Muscle of arm (tissue), 12 donors: Measurements from ENCODE around the gene DGCR6. TPM values are rescaled to one million over a fixed set of nuclear protein-coding genes. Genes with fewer than 3 reads are reported as not detected.
"Not testable (repeated sequence)": the region's sequence is repeated elsewhere in the genome, so short reads cannot be mapped to it uniquely, and the experiment has no call there.

Source experiments
- DNase-seq: peaks from one replicate; pipeline ENCODE4 v3.0.0-alpha.2; 2013
- polyA plus RNA-seq, 12 donors: library from polyadenylated mRNA; unstranded; fragments of 120-200 nt; gene quantifications; one replicate each; pipeline ENCODE4 v1.2.1, GENCODE V29; 2013; ENCODE audit not compliant: insufficient read length in 12 of 12

The DGCR6 gene
- polyA plus RNA-seq, 12 donors, result 31.9 to 105 (median 70.4) TPM; not detected in 1

DNA sequence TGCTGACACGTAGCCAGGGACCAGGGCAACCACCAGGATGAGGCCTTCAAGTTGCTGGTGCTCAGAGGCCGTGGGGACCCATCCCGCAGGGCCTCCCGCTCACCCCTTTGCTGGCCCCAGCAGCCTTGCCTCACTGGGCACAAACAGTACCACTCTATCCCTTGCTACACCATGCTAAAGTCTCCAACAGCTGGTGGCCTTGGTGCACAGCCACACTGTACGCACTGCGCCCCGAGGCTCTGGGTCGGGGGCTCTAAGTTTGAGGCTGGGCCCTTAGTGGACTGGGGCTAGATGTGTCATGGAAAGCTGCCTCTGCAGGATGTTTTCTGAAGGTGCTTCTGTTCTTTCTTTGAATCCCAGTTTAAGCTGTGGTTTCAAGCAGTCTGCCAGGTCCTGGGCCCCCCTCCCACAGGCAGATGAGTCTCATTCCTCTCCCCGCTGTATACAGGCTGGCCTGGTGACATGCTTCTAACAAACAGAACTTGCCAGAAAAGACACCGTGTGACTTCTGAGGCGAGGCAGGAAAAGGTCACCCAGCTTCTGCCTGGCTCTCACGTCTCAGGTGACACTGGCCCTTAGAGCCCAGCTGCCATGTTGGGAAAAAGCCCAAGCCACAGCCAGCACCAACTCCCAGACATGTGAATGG is 14.3 kb downstream of the DGCR6 start:
- DNase-seq, result not testable (repeated sequence)

DNA sequence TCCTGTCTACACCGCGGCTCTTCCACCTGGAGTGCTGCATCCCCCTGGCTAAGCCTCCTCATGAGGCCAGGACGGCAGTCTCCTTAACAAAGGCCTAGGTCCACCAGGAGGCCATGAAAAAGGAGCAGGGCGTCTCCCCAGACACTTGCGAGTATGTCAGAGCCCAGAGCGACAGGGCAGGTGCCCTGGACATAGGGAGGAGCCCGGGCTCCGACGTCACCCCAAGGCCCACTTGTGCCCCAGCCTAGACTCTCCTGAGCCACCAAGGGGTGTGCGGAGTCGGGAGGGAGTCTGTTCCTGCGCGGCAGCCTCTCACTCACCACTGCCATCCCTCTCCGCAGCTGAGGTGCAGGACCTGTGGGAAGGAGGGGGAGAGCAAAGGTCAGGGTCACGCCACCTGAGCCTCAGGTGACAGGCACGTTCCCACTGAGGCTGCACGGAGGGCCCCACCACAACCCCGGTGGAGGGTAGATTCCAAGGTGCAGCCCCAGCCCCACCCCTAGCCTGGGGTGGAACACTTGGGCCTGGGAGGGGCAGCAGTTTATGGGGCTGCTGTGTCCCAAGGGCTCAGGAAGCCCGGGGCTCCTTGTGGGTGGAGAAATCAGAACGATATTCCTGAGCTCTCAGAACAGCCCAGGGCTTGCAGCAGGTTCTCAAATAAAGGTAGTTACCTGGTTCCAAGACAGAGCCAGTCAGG is 19.4 kb downstream of the DGCR6 start:
- DNase-seq, result no peak

DNA sequence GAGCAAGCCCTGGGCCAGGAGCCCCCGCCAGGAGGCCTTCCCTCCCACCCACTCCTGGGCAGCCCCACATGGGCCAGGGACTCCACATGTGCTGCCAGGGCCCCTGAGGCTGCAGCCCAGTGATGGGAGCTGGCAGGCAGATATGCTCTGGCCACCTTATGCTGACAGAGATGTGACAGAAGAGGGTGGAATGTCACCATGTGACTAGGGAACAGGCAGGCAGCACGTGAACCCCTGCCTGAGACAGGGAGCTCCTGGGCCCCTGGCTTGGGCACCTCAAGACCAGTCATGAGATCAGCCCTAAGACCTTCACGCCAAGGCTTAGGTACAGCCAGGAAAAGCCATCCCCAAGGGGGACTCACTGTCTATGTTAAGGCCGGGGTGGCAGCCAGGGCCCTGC is 20.9 kb downstream of the DGCR6 start:
- no peak for DNase-seq

DNA sequence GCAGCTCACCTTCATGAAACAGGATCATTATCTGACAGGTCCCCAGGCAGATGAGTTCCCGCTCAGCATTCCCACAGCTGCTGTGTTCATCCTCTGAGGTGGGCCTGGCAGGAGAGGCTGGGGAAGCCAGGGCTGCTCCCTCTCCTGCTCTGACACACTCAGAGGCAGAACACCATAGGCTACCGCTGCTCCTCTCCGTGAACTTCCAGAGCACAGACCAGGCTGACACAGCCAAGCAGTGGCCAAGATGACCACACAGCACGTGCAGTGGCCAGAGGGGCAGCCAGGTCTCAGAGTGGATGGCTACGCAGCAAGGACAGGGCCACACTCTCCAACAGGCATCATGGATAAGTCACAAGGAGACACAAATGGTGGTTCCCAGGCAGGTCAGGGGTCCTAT is 21.5 kb downstream of the DGCR6 start:
- no peak for DNase-seq

DNA sequence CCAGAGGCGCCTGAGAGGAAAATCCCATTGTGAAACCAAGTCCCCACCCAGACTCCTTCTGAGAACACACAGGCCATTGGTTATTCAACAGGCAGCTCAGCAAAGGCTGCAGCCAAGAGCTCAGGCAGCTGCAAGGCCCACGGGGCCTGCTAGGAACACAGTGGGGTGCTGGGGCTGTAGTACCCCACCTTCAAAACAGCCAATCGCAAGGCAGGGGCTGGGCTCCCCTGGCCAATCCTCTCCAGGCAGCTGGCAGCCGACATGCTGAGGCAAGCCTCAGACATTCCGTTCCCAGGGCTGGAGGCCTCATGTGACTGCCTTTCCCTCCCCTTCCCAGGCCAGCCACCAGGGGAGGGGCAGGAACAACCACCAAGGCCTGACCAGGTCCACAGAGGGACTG is 23.3 kb downstream of the DGCR6 start:
- no peak for DNase-seq

DNA sequence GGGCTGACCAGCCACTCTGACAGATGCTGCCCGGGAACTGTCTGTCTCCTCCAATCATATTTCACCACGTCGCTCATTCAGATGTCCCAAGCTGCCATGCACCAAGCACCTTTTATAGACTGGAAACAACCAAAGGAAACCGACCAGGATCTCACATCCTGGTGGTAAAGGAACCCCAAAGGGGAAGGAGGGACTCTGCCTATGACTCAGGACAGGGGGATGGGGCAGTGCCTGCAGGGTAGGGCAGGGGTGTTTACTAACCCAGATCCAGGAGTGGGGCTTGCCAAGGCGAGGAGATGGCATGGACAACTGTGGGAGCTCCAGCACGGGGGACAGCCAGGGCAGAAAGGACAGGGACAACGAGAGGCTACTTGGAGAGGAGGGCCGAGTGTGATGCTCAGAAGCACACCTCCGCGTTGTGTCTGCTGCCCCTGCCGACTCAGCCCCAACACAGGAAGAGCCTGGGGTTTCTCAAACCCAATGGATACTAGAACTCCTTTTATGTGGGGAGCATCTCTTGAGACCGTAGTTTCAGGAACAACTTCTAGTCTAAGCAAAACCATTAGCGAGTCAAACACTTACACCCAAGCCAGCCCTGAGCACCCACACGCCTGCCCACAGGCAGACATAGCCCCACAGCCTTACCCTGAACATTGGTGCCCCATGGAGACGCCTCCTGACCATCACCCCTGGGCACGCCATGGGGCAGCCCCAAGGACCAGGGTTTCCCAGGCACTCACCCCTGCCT is 26.0 kb downstream of the DGCR6 start:
- no peak for DNase-seq

DNA sequence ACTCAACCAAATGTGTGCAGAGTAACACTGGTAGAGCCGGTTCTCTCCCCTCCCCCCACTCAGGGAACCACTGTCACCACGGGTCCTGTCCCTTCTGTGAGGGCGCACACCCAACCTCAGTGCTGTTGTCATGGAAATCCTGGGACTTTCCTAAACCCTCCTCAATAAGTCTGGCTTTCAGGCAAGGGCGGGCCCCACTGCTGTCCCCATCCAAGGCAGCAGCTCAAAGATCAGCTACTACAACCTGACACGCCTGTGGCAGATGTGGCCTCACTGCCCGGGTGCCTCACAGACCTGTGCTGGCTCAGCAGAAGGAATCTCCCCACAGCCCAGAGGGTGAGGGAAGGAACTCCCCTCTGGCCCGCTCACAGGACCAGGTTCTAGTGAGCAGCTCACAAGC is 27.8 kb downstream of the DGCR6 start:
- no peak for DNase-seq

DNA sequence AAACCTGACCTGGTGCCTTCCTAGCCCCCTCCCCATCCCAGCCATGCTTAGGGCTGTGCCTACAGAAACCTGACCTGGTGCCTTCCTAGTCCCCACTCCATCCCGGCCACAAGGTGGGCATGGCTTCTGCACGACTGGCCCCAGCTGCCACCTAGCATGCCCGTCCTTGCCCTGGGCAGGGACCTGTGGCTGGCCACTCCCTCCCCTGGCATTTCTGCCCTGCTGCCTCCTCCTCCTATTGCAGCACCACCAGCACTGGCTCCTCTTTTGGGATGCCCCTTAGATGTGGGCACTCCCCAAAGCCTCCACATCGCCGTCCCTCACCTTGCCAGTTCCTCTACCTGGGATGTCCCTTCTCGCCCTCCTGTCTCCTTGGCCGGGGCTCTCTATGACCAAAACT is 28.6 kb downstream of the DGCR6 start:
- DNase-seq, result not testable (repeated sequence)

DNA sequence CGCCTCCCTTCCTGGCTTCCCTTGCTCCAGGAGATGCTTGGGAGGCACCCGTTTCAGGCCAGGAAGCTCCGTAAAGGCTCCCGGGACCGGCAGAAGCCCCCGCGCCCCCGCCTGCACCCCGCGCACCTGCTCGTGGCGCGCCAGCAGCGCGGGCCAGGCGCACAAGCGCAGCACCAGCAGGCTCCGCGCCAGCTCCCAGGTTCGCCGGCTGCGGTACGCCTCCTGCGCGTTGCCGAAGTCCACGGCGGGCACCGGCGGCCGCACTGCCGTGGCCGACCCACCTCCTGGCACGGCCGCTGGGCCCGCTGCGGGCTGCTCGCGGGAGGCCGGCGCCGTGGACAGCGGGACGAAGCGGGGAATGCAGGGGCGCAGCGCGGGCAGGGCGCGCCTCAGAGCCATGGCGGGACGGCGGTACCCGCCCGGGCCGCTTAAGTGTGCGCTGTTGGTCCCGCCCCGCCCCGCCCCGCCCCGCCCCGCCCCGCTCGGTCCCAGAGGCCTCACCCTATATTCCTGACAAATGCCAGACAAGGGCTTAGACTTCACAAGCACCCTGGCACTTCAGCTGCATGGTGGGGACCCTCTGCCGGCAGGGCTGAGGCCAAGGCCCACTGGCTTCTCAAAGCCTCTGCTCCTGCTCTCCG is 29.9 kb downstream of the DGCR6 start, which contains the start of gene PRODH:
Gene PRODH, minus strand, starts transcription at position 405 of the 641 bp plus-strand sequence. Its CDS starts 6 bp downstream, at position 399.
- no peak for DNase-seq

DNA sequence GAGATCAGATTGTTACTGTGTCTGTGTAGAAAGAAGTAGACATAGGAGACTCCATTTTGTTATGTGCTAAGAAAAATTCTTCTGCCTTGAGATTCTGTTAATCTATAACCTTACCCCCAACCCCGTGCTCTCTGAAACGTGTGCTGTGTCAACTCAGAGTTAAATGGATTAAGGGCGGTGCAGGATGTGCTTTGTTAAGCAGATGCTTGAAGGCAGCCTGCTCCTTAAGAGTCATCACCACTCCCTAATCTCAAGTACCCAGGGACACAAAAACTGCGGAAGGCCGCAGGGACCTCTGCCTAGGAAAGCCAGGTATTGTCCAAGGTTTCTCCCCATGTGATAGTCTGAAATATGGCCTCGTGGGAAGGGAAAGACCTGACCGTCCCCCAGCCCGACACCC is 32.6 kb downstream of the DGCR6 start:
- not testable (repeated sequence) for DNase-seq

DNA sequence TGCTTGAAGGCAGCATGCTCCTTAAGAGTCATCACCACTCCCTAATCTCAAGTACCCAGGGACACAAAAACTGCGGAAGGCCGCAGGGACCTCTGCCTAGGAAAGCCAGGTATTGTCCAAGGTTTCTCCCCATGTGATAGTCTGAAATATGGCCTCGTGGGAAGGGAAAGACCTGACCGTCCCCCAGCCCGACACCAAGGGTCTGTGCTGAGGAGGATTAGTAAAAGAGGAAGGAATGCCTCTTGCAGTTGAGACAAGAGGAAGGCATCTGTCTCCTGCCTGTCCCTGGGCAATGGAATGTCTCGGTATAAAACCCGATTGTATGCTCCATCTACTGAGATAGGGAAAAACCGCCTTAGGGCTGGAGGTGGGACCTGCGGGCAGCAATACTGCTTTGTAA is 41.0 kb downstream of the DGCR6 start:
- not testable (repeated sequence) for DNase-seq

DNA sequence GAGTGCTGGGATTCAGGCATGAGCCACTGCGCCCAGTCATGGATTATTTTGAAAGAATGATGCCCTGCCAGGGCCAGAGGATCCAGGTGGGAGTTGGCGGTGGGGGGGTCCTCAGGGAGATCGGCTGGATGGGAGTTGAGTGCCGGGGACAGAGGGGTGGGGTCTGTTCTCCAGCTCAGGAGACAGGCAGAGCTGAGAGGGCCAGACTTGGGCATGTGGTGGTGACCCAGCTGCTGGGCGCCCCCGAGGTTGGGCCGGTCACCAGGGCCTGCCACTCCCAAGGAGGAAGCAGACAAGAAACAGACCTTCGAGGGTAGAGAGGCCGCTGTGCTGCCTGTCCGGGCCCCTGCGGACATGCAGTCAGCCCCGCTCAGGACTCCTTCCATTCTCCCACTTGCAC is 41.8 kb downstream of the DGCR6 start:
- no peak for DNase-seq

DNA sequence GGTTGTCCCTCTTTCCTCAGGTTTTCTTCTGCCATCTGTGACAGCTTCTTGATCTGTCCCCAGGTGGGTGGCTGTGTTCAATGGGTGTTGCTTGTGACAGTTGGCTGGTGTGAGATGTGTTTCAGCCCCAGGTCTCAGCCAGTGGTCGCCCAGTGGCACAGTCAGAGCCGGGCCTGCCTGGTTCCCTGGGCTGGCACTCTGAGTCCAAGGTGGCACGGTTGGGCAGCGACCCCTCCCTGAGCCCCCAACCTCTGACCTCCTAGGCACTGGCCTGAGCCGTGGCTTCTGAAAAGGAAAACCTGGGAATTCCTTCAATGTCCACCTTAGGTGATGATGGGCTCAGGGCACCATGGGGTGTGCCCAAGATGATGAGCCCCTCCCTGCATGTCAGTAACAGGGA is 44.0 kb downstream of the DGCR6 start:
- DNase-seq, result no peak

DNA sequence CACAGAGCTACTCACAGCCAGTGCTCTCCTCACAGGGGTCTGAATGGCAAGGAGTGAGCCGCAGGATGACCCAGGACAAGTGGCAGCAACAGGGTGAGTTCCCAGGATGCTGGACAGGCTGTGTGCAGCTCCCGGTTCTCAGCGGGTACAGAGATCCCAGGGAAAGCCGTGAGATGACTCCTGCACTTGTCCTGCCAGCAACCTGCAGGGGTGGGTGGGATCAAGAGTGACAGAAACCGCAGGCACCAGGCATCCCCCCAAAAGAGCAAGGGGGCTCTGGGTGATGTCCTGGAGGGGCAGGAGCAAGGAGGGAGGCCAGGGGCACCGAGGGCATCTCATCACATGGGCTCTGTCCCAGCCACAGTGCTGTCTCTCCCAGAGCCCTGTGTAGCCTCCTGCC is 45.9 kb downstream of the DGCR6 start:
- DNase-seq, result no peak

DNA sequence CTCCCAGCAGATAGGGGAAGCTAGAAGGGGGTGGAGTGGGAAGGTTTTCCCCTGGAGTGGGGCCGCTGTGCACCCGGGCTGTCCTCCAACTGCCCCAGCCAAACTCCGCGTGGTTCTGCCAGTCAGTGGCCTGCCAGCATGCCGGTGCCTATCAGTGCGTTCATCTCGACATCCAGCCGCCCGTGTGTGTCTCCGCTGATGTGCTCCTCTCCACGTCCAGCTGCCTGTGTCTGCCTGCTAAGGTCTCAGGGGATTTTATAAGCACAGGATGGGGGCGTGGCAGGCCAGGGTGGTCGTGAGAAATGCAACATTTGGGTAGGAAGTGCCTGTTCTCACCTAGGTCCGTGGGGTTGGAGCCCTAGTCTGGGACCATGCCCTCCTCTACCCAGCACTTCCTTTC is 47.0 kb downstream of the DGCR6 start:
- DNase-seq, result not testable (repeated sequence)

DNA sequence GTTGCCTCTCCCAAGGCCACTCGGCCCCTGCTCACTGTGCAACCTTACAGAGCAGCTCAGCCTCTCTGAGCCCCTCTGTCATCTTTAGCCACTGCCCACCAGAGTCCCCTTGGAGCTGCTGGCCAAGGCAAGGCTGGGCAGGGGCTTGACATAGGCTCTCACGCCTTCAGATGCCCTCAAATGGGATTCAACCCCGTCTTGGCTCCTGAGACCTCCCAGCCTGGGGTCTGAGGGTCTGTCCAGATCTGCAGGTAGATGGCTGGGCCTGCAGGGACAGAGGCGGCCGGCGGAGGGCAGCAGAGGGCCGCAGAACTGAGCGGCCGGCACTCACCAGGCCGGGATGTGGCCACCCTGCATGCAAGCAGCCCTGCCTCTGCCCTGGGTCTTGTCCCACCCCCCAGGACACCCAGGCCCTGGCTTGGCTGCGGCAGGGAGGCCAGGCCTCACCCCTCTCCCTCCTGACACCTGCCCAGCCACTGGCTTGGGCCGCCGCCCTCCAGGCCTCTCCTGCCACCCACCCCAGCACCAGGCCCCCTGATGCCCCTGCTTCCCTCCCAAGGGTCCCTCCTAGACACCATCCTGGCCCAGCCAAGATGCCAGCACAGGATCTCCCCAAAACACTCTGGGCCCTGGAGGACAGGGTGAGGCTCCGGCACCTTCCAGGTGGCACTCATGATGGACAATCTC is 48.3 kb downstream of the DGCR6 start:
- DNase-seq, result peak; percentile 54

DNA sequence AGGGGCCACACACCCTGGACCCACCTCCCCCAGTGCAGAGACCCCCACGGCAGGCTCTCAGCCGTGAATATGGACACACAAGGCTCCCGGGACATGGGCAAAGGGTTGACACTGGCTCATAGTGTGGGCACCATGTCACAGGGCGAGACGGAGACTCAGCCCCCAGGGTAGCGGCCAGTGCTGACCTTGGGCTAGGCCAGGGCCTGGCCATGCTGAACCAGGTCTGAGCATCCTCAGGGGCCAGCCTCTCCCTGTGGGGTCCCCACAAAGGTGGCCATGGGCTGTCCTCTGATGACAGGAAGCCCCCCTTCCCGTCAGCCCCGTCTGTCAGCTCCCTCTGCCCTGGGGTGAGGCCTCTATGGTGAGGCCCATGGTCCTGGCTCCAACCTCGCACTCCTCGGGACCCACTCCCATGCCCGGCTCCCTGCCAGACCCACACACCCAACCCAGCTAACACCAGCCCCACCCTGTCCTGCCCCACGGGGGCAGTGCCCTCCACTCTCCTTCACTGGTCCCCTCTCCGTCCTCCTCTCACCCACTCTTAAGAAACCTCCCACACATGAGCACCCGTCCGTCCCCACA is 49.0 kb downstream of the DGCR6 start:
- DNase-seq, result no peak

DNA sequence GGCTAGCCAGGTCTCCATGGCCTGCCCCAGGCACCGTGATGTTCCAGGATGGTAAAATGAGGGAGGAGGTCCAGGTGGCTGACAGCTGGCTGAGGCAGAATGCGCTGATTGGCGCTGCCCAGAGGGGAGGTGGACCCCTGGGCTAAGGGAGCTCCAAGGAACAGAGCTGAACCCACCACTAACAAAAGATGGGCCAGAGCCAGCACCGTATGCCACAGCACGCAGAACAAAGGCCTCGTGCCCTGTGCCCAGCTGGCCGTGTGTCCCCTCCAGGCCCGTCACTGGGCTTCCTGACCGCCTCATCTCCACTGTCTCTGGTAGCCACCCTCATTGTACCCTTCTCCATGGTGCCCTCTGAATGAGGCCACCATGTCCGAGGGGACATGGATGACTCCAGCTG is 49.6 kb downstream of the DGCR6 start:
- DNase-seq, result no peak

DNA sequence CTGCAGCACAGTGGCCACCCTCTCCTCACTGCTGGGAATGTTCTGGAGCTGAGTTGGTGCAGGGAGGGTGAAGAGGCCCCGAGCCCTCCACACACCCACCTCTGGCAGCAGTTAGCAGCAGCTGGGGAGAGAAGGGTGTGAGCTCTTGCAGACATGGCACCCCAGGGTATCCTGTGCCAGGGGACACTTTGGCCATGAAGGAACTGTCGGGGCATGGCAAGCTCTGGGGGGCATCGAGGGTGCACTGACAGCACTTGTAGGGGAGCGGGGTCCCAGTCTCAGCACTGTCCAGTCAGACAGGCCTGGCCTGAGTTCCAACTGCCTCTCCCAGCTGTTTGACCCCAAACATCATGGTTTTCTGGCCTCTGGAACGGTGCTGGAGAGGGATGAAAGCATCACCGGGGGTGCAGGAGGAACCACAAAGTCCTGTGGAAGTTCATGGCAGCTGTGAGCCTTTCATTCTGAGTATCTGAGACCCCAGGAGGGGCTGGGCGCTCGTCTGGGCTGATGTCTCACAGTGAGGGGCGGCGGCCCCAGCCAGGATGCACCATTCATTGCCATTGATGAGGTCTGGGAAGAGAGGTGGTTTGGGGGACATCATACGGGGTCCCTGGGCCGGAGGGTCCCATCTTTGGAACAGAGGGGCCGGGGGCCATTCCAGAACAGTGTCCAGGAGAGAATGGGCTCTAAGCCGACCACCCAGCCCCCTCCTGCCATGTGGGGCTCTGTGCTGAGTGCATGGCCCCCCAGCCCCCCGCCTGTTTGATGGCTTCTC is 50.2 kb downstream of the DGCR6 start:
- not testable (repeated sequence) for DNase-seq

DNA sequence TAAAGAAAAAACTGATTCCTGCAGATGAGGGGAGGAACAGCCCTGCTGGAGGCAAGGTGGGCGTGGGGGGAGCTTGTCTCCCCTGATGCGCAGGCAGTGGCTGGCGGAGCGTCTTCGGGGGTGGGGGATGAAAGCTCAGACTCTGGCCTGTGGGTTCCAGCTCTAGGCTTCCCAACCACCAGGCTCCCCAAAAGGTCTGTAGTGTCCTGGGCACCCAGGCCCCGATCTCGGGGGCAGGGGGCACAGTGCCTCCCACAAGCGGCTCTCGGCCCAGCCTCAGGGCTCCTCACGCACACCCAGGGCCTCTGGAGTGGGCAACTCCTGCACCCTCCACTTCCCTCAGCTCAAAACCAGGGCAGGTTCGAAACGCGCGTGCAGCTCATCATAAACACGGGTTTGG is 50.8 kb downstream of the DGCR6 start:
- not testable (repeated sequence) for DNase-seq
